ENCODE measurements around the gene KLHL2.

KLHL2 gene

GRCh38 chr4:165309456-165309855 is 102.1 kb downstream of the KLHL2 start:
- CTCF ChIA-PET: interaction anchor here (1.0 to 2.0 kb wide), 7 partner anchors 9 to 178 kb away, joined by 3 to 8 read pairs (median 5); no protein-coding TSS in a partner anchor
- DNase-seq (ENCODE audit: extremely low spot score): no peak
- TF ChIP-seq CTCF (IDR thresholded peaks at IDR 0.05; ENCODE audit: control extremely low read depth, extremely low read depth, low read depth, missing control alignments): no peak
- POLR2A ChIA-PET: no interaction called here

GRCh38 chr4:165312506-165312905 is 105.1 kb downstream of the KLHL2 start:
- no peak for DNase-seq (ENCODE audit: extremely low spot score)
- ChIA-PET POLR2A (no interaction called here), CTCF (interaction anchor here (1.5 kb wide), 1 partner anchor 17 kb away, joined by 3 read pairs; no protein-coding TSS in a partner anchor)
- TF ChIP-seq CTCF (IDR thresholded peaks at IDR 0.05; ENCODE audit: control extremely low read depth, extremely low read depth, low read depth, missing control alignments): no peak

GRCh38 chr4:165319030-165319429 is 111.7 kb downstream of the KLHL2 start:
- CTCF ChIA-PET: interaction anchor here (1.9 kb wide), 1 partner anchor 10 kb away, joined by 6 read pairs; no protein-coding TSS in a partner anchor
- POLR2A ChIA-PET: no interaction called here
- no peak for DNase-seq (ENCODE audit: extremely low spot score)
- no peak for TF ChIP-seq CTCF (IDR thresholded peaks at IDR 0.05; ENCODE audit: control extremely low read depth, extremely low read depth, low read depth, missing control alignments)

- CTCF ChIA-PET: interaction anchor here (1.9 kb wide), 1 partner anchor 10 kb away, joined by 6 read pairs; no protein-coding TSS in a partner anchor
- no peak for DNase-seq (ENCODE audit: extremely low spot score)
- POLR2A ChIA-PET: no interaction called here
- no peak for TF ChIP-seq CTCF (IDR thresholded peaks at IDR 0.05; ENCODE audit: control extremely low read depth, extremely low read depth, low read depth, missing control alignments)
These were observed 112.1 kb downstream of the KLHL2 start for GRCh38 chr4:165319509-165319908.

GRCh38 chr4:165324236-165324917 is 117.0 kb downstream of the KLHL2 start:
- POLR2A ChIA-PET: no interaction called here
- no peak for TF ChIP-seq CTCF (IDR thresholded peaks at IDR 0.05; ENCODE audit: control extremely low read depth, extremely low read depth, low read depth, missing control alignments)
- DNase-seq (ENCODE audit: extremely low spot score): no peak
- CTCF ChIA-PET: interaction anchor here (1.0 to 2.2 kb wide), 3 partner anchors 9 to 193 kb away, joined by 3 to 10 read pairs (median 8); no protein-coding TSS in a partner anchor

GRCh38 chr4:165324918-165325304 is 117.5 kb downstream of the KLHL2 start:
- DNase-seq (ENCODE audit: extremely low spot score): no peak
- ChIA-PET POLR2A (no interaction called here), CTCF (interaction anchor here (0.9 to 2.2 kb wide), 4 partner anchors 9 to 25 kb away, joined by 7 to 10 read pairs (median 8); no protein-coding TSS in a partner anchor)
- TF ChIP-seq CTCF (IDR thresholded peaks at IDR 0.05; ENCODE audit: control extremely low read depth, extremely low read depth, low read depth, missing control alignments): no peak

All from GM10248 (cell line).